Esophagus muscularis mucosa (tissue), 4 donors: ENCODE measurements around the gene EIF2B4. TPM values are rescaled to one million over a fixed set of nuclear protein-coding genes. Genes with fewer than 3 reads are reported as not detected.

Experiments
- DNase-seq: peaks from one replicate; pipeline ENCODE4 v3.0.0-alpha.2; 2017; ENCODE audit errors: extremely low spot score
- H3K27ac ChIP-seq, 4 donors: fragments of 200-600 bp; sonication (generic); replicated peaks in 1 of 4; 1 replicate in 3 of 4; 2 replicates in 1 of 4; pipeline ENCODE4 v1.5.1; 2016 to 2019; ENCODE audit warnings: mild to moderate bottlenecking in 1 of 4
- H3K27me3 ChIP-seq, 4 donors: fragments of 200-600 bp; sonication (generic); one replicate each; pipeline versions ENCODE4 v1.5.1 to v1.6.0; 2016 to 2019
- H3K36me3 ChIP-seq, 4 donors: fragments of 200-600 bp; sonication (generic); one replicate each; pipeline ENCODE4 v1.5.1; 2016 to 2019
- H3K4me1 ChIP-seq, 4 donors: fragments of 200-600 bp; sonication (generic); one replicate each; pipeline ENCODE4 v1.5.1; 2016 to 2019
- H3K4me3 ChIP-seq, 4 donors: fragments of 200-600 bp; sonication (generic); 1 replicate in 2 of 4; 2 replicates in 2 of 4; pipeline ENCODE4 v1.5.1; 2016 to 2019; ENCODE audit warnings: mild to moderate bottlenecking in 4 of 4, moderate library complexity in 1 of 4
- H3K9me3 ChIP-seq, 4 donors: fragments of 200-600 bp; sonication (generic); 1 replicate in 3 of 4; 2 replicates in 1 of 4; pipeline ENCODE4 v1.5.1; 2016 to 2019
- CTCF ChIP-seq, 3 experiments: fragments of 200-600 bp in 2 of 3; fragments of 450-650 bp in 1 of 3; sonication (generic) in 2 of 3; IDR thresholded peaks; one replicate each; pipeline ENCODE4 v1.5.1; 2017 to 2019; ENCODE audit warnings: antibody characterized with exemption in 3 of 3, mild to moderate bottlenecking in 2 of 3, moderate library complexity in 1 of 3
- EP300 ChIP-seq: sonication (generic); formaldehyde crosslinking; IDR thresholded peaks from one replicate; pipeline ENCODE4 v1.6.1; 2017; ENCODE audit warnings: antibody characterized with exemption
- POLR2A ChIP-seq: fragments of 450-650 bp; IDR thresholded peaks from one replicate; pipeline ENCODE4 v1.6.1; 2017; ENCODE audit warnings: antibody characterized with exemption, moderate library complexity, mild to moderate bottlenecking, low read depth
- POLR2AphosphoS5 ChIP-seq, 2 donors: sonication (generic); formaldehyde crosslinking; IDR thresholded peaks; one replicate each; pipeline ENCODE4 v1.6.1; 2017; ENCODE audit warnings: antibody characterized with exemption in 2 of 2
- WGBS: methylation state at CpG from one replicate; pipeline ENCODE4 v1.1.5; 2018; 5-methylcytosine and 5-hydroxymethylcytosine counted together
- intact Hi-C: fragments of 100-400 bp; cut with DNase I; formaldehyde crosslinking; loops from one replicate; pipeline ENCODE4 v1.15.1; 2023
- total RNA-seq, 4 donors: library from RNA; depleted of rRNA; stranded (reverse); fragments of >200 nt; gene quantifications; one replicate each; pipeline versions ENCODE4 v1.1.0 to v1.2.1, GENCODE V29; 2016

EIF2B4 gene
- total RNA-seq, 4 donors from 2014 or later, result 39.0 to 50.1 (median 44.9) TPM

GRCh38 chr2:27347641-27348040 is 22.5 kb downstream of the EIF2B4 start:
- no peak for DNase-seq
- intact Hi-C loops, result no loop called here

GRCh38 chr2:27336173-27336572 is 34.0 kb downstream of the EIF2B4 start:
- H3K4me1 ChIP-seq, result no peaks in the 10 kb centered on the region
- no peak for DNase-seq
- intact Hi-C loops, result no loop called here
- H3K36me3 ChIP-seq, result peaks cover 41 to 100% (median 97%) of the 10 kb centered on the region in 4 donors
- H3K4me3 ChIP-seq, result no peak overlapping the region
- H3K27ac ChIP-seq, result no peak overlapping the region
- no peaks in the 10 kb centered on the region for H3K9me3 ChIP-seq
- TF ChIP-seq CTCF (IDR thresholded peaks at IDR 0.05) (no peak), EP300 (no peak), POLR2AphosphoS5 (IDR thresholded peaks at IDR 0.05) (no peak), POLR2A (no peak)
- 91% methylated on average over 7 of the region's 7 CpGs for WGBS
- H3K27me3 ChIP-seq, result no peaks in the 10 kb centered on the region

More at GRCh38 chr2:27347641-27348040, 22.5 kb downstream of the EIF2B4 start:
- H3K27ac ChIP-seq, result no peak overlapping the region
- TF ChIP-seq POLR2AphosphoS5 (IDR thresholded peaks at IDR 0.05) (no peak), POLR2A (no peak), CTCF (IDR thresholded peaks at IDR 0.05) (no peak), EP300 (no peak)
- H3K9me3 ChIP-seq, result no peaks in the 10 kb centered on the region
- H3K4me3 ChIP-seq, result no peak overlapping the region
- peaks cover 0 to 22% (median 11%) of the 10 kb centered on the region in 4 donors for H3K4me1 ChIP-seq
- H3K27me3 ChIP-seq, result no peaks in the 10 kb centered on the region
- 100% methylated on average over 1 of the region's 2 CpGs for WGBS
- H3K36me3 ChIP-seq, result peaks cover 4 to 30% (median 10%) of the 10 kb centered on the region in 4 donors

GRCh38 chr2:27335311-27335710 is 34.8 kb downstream of the EIF2B4 start:
- Histone ChIP-seq H3K4me3 (no peak overlapping the region), H3K36me3 (peaks cover 36 to 100% (median 96%) of the 10 kb centered on the region in 4 donors), H3K27ac (no peak overlapping the region), H3K27me3 (no peaks in the 10 kb centered on the region), H3K4me1 (no peaks in the 10 kb centered on the region), H3K9me3 (no peaks in the 10 kb centered on the region)
- no peak for TF ChIP-seq EP300
- no peak for TF ChIP-seq POLR2AphosphoS5 (IDR thresholded peaks at IDR 0.05)
- no peak for TF ChIP-seq CTCF (IDR thresholded peaks at IDR 0.05)
- no peak for TF ChIP-seq POLR2A
- DNase-seq, result no peak
- WGBS, result 100% methylated on average over 1 of the region's 3 CpGs
- intact Hi-C loops, result no loop called here

GRCh38 chr2:27324720-27325119 is 45.4 kb downstream of the EIF2B4 start:
- intact Hi-C loops, result loop anchor here (5.0 kb wide), 2 partner anchors 33 to 48 kb away; partner anchors contain the start of genes EIF2B4, GTF3C2 and SNX17
- Histone ChIP-seq H3K4me3 (no peak overlapping the region), H3K36me3 (peaks cover 37 to 43% (median 42%) of the 10 kb centered on the region in 4 donors), H3K9me3 (no peaks in the 10 kb centered on the region), H3K4me1 (peaks cover 29 to 34% (median 31%) of the 10 kb centered on the region in 4 donors), H3K27me3 (no peaks in the 10 kb centered on the region), H3K27ac (no peak overlapping the region)
- DNase-seq, result no peak
- TF ChIP-seq EP300 (no peak), POLR2AphosphoS5 (IDR thresholded peaks at IDR 0.05) (no peak), POLR2A (no peak), CTCF (IDR thresholded peaks at IDR 0.05) (no peak)
- 94% methylated on average over 5 of the region's 5 CpGs for WGBS
